ENCODE measurements around the gene DENND10.
"Not testable (repeated sequence)": the region's sequence is repeated elsewhere in the genome, so short reads cannot be mapped to it uniquely, and the experiment has no call there.

Gene DENND10, protein sequence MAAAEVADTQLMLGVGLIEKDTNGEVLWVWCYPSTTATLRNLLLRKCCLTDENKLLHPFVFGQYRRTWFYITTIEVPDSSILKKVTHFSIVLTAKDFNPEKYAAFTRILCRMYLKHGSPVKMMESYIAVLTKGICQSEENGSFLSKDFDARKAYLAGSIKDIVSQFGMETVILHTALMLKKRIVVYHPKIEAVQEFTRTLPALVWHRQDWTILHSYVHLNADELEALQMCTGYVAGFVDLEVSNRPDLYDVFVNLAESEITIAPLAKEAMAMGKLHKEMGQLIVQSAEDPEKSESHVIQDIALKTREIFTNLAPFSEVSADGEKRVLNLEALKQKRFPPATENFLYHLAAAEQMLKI

DNA sequence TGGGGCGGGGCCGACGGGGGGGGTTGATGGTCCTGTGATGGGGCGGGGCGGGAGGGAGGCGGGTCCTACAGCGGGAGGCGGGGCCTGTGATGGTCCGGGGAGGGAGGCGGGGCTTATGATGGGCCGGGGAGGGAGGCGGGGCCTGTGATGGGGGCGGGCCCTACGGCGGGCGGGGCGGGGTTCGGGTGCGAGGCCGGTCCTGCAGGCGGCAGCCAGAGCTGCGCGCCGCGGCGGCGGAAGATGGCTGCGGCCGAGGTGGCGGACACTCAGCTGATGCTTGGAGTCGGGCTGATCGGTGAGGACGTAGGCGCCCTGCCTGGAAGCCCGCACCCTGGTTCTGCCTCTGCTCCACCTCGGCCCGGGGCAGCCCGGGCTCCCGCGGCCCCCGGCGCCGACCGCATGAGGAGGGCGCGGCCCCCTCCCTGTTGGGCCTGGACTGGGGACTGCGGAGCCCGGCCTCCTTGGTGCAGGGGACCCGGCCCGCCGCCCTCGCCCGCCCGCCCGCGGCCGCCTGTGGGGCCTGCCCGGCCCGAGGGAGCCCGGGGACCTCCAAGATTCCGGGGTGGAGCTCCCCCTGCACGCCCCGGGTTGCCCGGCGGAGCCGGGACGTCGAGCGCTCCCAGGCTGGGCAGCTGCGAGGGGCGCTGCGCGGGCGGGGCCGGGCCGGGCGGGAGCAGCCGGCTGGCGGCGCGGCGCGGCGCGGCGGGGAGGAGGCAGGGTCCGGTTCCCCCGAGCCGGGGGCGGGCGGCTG is at the start of gene DENND10:
DENND10 (plus strand) TSS at position 211 of the 751 bp plus-strand sequence; CDS start at position 241, 30 bp downstream.
- peak; percentile 54 to 61 for DNase-seq (ENCODE audit: low read depth in 2 of 2)

GRCh38 chr10:119055472-119055871 is 48.4 kb upstream of the DENND10 start:
- DNase-seq (ENCODE audit: low read depth in 2 of 2), result no peak

- no peak for DNase-seq (ENCODE audit: low read depth in 2 of 2)
Observed at GRCh38 chr10:119058010-119058409, 45.9 kb upstream of the DENND10 start.

- no peak for DNase-seq (ENCODE audit: low read depth in 2 of 2)
Observed at GRCh38 chr10:119059557-119059956, 44.4 kb upstream of the DENND10 start.

DNA sequence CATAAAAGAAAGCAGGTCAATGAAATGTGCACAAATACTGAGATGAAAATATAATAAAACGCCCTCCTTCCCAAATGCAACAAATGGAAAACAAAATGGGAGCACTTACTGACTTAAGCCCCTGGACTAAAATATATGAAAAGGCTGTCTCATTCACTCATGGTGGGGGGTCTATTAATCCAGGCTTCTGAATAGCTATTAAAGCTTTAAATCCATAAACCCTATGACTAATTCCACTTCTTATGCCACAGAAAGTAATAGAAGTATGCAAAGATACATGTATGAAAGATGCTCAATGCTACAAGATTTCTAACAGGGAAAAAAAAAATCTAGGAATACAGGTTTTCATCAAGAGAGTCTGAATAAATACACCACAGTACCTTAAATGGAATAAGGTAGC is 43.8 kb upstream of the DENND10 start:
- no peak for DNase-seq (ENCODE audit: low read depth in 2 of 2)

- no peak for DNase-seq (ENCODE audit: low read depth in 2 of 2)
Observed at GRCh38 chr10:119061352-119061751, 42.6 kb upstream of the DENND10 start.

DNA sequence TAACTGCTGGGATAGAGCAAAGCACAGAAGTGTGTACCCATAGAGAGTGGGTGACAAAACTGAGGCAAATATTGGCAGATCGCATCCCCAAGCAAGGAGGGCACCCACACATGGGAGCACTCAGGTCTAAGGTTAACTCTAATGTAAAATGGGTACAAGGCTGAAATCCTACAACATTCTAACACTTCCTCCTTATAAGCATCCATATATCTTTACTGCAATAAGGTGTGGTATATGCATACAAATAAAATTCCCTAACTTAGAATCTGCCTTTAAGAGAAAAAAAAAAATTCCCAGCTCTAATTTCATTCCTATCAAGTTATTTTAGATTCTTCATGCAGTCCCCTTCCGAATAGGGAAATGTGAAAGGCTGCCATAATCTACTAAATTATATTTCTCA is 42.0 kb upstream of the DENND10 start:
- DNase-seq (ENCODE audit: low read depth in 2 of 2), result no peak

- DNase-seq (ENCODE audit: low read depth in 2 of 2), result no peak
Observed at GRCh38 chr10:119070395-119071165, 33.3 kb upstream of the DENND10 start.

DNA sequence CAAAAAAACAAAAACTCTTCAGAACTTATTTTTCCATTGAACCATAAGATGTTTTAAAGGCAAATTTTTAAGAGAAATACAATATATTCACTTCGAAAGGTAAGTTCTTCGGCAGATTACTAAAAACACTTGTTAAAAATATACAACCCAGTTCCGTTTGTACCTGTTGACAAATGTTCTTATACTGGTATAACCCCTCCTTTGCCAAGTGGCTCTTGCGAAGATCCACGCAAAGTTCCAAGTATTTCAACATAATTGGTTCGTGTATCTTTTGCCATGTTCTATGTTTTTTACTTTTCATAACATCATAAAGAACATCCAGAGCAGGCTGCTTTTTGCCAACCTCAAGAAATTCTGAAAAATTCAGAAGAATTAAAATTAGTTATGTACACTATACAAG is 30.3 kb upstream of the DENND10 start:
- no peak for DNase-seq (ENCODE audit: low read depth in 2 of 2)

DNA sequence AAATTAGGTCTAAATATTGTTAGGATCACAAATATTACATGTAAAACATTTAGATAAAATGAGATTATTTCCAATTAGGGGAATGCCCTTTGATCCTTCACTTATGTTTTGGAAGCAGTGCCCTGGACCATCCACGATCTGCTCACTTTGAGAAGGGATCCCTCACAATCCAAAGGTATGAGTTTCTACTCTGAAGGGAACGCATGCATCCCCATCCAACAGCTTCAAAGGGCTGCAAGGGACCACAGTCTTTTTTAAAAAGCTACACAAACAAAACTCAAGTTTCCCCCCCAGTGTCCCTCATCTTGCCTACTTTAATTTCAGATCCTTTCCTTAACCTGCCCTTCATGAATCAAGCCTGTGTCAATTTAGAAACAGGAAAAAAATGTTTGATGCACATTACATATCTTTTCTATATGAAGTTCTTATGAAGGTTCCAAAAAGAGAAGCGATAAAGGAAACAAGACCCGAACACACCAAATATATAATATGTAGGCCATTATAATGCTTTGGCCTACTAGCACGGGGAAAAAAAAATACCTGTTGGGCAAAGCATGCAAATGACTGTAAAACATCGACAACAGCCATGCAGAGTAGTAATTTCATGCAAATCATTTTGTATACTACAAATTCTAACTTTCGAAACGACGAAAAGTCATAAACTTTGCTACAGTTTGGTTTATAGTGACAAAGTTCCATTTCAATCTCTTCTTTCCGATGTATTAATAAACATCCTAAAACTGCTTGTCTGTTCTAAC is 25.3 kb upstream of the DENND10 start:
- DNase-seq (ENCODE audit: low read depth in 2 of 2), result no peak

- DNase-seq (ENCODE audit: low read depth in 2 of 2), result peak; percentile 41 to 42
Observed at GRCh38 chr10:119079599-119080520, 24.1 kb upstream of the DENND10 start.

GRCh38 chr10:119080521-119081259 is 23.2 kb upstream of the DENND10 start, which contains the start of gene EIF3A:
TSS of gene EIF3A (minus strand) at chr10:119080817. CDS start at chr10:119080676, 141 bp downstream.
- DNase-seq (ENCODE audit: low read depth in 2 of 2), result peak; percentile 74 to 84

GRCh38 chr10:119084896-119085295 is 19.0 kb upstream of the DENND10 start:
- DNase-seq (ENCODE audit: low read depth in 2 of 2), result no peak

DNA sequence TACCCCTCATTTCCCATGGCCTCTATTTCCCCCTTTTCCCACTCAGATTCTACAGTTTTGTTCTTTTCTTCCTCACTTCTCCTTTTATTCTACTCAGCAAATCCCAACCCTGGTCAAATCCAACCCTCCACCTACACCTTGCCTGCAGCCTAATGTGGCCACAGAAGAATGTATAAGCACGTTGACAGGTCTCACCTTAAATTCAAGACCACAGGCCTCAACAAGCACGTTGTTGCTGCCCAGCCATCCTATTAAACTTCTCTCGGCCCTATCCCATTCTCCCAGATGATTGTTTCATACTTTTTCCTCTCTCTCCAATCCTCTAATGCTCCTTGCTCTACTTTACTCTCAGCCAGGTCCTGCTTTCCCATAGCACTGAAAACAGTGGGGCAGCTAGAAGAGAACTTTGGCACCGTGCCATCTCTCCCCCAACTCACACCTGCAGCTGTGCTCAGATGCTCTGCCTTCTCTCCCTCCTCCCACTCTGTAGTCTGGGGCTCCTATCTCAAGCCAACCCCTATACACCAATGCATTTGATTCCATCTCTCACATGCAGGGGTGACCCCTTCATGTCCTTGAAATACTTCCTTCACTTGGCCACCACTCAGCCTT is 16.5 kb upstream of the DENND10 start:
- no peak for DNase-seq (ENCODE audit: low read depth in 2 of 2)

DNA sequence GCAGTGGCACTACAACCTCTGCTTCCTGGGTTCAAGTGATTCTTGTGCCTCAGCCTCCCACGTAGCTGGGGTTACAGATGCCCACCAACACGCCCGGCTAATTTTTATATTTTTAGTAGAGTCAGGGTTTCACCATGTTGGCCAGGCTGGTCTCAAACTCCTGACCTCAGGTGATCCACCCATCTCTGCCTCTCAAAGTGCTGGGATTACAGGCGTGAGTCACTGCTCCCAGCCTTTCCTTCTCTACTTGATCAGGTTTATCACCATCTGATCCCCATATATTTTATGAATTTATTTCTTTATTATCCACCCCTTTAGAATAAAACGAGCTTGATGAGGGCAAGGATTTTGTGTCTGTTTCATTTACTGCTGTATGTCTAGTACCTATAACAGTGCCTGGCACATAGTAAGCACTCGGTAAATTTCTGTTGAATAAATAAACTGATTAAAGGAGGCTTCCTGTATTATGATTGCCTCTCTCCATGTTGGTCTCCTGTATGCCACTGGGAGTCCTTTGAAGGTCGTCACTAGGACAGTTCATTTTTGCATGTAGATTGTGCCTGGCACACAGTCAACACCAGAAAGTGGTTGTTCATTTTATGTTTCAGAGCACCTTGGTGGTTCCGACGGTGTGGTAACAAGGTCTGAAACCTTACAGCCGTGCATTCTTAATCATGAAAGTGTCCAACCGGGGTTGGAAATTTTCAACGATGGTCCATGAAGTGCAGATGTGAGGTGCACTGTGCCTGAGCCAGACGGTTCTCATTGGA is 13.7 kb upstream of the DENND10 start:
- no peak for DNase-seq (ENCODE audit: low read depth in 2 of 2)

DNA sequence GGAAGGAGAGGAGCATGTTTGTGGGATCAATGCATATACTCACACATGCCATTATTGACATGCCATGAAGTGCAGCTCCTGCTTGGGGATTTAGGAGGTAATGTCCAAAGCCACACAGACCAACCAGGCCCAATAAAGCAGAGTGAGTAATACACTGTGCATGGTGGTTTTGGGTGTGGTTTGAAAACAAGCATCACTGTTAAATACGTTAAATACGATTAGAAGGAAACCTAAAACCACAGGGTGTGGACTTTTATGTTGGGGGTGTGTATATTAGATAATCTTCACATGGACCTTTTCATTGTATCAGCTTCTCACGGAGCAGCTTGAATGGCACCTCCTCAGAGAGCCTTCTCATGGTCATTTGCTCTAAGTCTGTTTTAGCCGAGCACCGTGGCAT is 12.9 kb upstream of the DENND10 start:
- DNase-seq (ENCODE audit: low read depth in 2 of 2), result no peak

DNA sequence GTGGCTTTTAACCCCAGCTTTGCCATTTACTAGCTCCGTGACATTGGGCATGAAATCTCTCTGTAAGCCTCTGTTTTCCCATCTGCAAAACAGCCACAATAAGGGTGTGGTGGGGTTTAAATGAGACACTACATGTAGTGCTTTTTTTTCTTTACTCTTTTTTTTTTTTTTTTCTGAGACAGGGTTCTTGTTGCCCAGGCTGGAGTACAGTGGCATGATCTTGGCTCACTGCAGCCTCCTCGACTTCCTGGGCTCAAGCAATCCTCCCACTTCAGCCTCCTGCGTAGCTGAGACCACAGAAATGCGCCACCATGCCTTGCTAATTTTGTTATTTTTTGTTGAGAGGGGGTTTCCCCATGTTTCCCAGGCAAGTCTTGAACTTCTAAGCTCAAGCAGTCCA is 8.3 kb upstream of the DENND10 start:
- no peak for DNase-seq (ENCODE audit: low read depth in 2 of 2)

DNA sequence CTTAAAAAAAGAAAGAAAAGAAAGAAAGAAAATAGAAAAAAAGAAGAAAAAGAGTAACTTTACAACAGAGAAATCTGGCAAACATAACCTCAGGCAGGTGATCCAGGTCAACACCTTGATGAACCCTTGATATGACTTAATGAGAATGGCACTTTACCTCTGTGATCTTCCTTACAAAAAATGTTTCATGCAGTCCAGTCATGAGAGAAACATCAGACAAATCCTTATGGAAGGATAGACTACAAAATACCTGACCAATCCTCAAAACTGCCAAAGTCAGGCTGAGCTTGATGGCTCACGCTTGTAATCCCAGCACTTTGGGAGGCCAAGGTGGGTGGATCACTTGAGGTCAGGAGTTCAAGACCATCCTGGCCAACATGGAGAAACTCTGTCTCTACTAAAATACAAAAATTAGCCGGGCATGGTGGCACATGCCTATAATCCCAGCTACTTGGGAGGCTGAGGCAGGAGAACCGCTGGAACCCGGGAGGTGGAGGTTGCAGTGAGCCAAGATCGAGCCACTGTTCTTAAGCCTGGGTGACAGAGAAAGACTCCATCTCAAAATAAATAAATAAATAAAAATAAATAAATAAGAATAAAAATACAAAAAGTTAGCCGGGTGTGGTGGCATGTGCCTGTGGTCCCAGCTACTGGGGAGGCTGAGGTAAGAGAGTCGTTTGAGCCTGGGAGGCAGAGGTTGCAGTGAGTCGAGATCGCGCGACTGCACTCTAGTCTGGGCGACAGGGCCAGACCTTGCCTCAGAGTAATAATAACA is 7.1 kb upstream of the DENND10 start:
- not testable (repeated sequence) for DNase-seq (ENCODE audit: low read depth in 2 of 2)

Data from stimulated activated CD8-positive, alpha-beta memory T cell treated with anti-CD3 and anti-CD28 coated beads, Interleukin-15, amount 100 ng/mL, for 4 hours (primary cell).